IMR-90 (cell line): Measurements from ENCODE around the gene PGK1. TPM values are rescaled to one million over a fixed set of nuclear protein-coding genes. Genes with fewer than 3 reads are reported as not detected.

Experiments used
- ATAC-seq: fragments of 200-7000 bp; cut with Tn5 transposase; 2 replicates; pipeline ENCODE4 v1.9.1; 2020; ENCODE audit warnings: low read depth, mild to moderate bottlenecking, moderate library complexity
- BruUV-seq: library from RNA; stranded (reverse); fragments of 400-500 nt; replicated peaks from 2 replicates; lab custom pipeline; 2021; lab: Mats Ljungman, UMichigan
- CTCF ChIA-PET: fragments of 300-600 bp; formaldehyde crosslinking; extraction: SDS; loops from one replicate; lab custom pipeline; 2021; ENCODE audit warnings: antibody characterized with exemption; lab: Yijun Ruan, JAX
- POLR2A ChIA-PET: fragments of 300-600 bp; sonication (Branson Sonifier 250); formaldehyde crosslinking; loops from one replicate; lab custom pipeline; 2022; ENCODE audit warnings: antibody characterized with exemption; ENCODE audit not compliant: unreplicated experiment; lab: Charles Lee
- DNase-seq: peaks from one replicate; pipeline ENCODE4 v3.0.0; 2013
- H2AFZ ChIP-seq: replicated peaks from 2 replicates; pipeline ENCODE3; 2013; ENCODE audit warnings: low read length, mild to moderate bottlenecking; ENCODE audit not compliant: poor library complexity
- H2AK5ac ChIP-seq: 2 replicates; pipeline ENCODE4 v1.6.1; 2013; ENCODE audit warnings: low read depth, low read length, inconsistent platforms
- H2AK9ac ChIP-seq: replicated peaks from 2 replicates; pipeline ENCODE3; 2013; ENCODE audit warnings: mild to moderate bottlenecking, low read depth, low read length, moderate library complexity; ENCODE audit not compliant: poor library complexity
- H2BK120ac ChIP-seq: 2 replicates; pipeline ENCODE4 v1.6.1; 2013; ENCODE audit warnings: low read depth, low read length, inconsistent platforms
- H2BK15ac ChIP-seq: 3 replicates; pipeline ENCODE4 v1.6.1; 2013; ENCODE audit warnings: low read depth, low read length, inconsistent platforms
- H2BK20ac ChIP-seq: 2 replicates; pipeline ENCODE4 v1.6.1; 2013; ENCODE audit warnings: low read depth, mild to moderate bottlenecking, inconsistent platforms, low read length, moderate library complexity
- H2BK5ac ChIP-seq: 2 replicates; pipeline ENCODE4 v1.6.1; 2013; ENCODE audit warnings: mild to moderate bottlenecking, low read depth, low read length, inconsistent platforms; ENCODE audit not compliant: poor library complexity, severe bottlenecking
- H3K14ac ChIP-seq: replicated peaks from 2 replicates; pipeline ENCODE4 v1.6.1; 2013; ENCODE audit warnings: low read depth, low read length, inconsistent platforms
- H3K18ac ChIP-seq: 2 replicates; pipeline ENCODE4 v1.6.1; 2013; ENCODE audit warnings: low read depth, low read length, control low read depth
- H3K23ac ChIP-seq: 2 replicates; pipeline ENCODE4 v1.6.1; 2013; ENCODE audit warnings: low read depth, low read length, inconsistent platforms
- H3K27ac ChIP-seq: 2 replicates; pipeline ENCODE4 v1.5.1; 2013; ENCODE audit warnings: mild to moderate bottlenecking, control low read depth, low read length; ENCODE audit not compliant: insufficient read depth
- H3K27me3 ChIP-seq: 2 replicates; pipeline ENCODE4 v1.6.1; 2013; ENCODE audit warnings: low read length; ENCODE audit not compliant: control insufficient read depth, insufficient read depth
- H3K36me3 ChIP-seq: 2 replicates; pipeline ENCODE4 v1.6.1; 2013; ENCODE audit warnings: low read length, mixed read lengths; ENCODE audit not compliant: control insufficient read depth, insufficient read depth
- H3K4ac ChIP-seq: 2 replicates; pipeline ENCODE4 v1.6.1; 2013; ENCODE audit warnings: low read depth, low read length, inconsistent platforms
- H3K4me1 ChIP-seq: 2 replicates; pipeline ENCODE4 v1.6.1; 2013; ENCODE audit warnings: low read length, mixed read lengths; ENCODE audit not compliant: control insufficient read depth, insufficient read depth
- H3K4me2 ChIP-seq: 2 replicates; pipeline ENCODE4 v1.6.1; 2013; ENCODE audit warnings: low read depth, mild to moderate bottlenecking, control low read depth, low read length, moderate library complexity
- H3K4me3 ChIP-seq: 2 replicates; pipeline ENCODE4 v1.5.1; 2013; ENCODE audit warnings: low read depth, mild to moderate bottlenecking, control low read depth, low read length, moderate library complexity; ENCODE audit not compliant: insufficient read depth
- H3K56ac ChIP-seq: 2 replicates; pipeline ENCODE4 v1.6.1; 2013; ENCODE audit warnings: low read length, inconsistent platforms; ENCODE audit not compliant: insufficient read depth; ENCODE audit errors: extremely low read depth
- H3K79me1 ChIP-seq, 2 experiments: 2 replicates each; pipeline ENCODE4 v1.6.1; 2013; ENCODE audit warnings: low read length in 2 of 2, inconsistent platforms in 1 of 2, low read depth in 1 of 2
- H3K9ac ChIP-seq: 2 replicates; pipeline ENCODE4 v1.6.1; 2013; ENCODE audit warnings: low read depth, low read length, control low read depth
- H3K9me1 ChIP-seq: 2 replicates; pipeline ENCODE4 v1.6.1; 2013; ENCODE audit warnings: low read length, inconsistent platforms; ENCODE audit not compliant: insufficient read depth
- H3K9me3 ChIP-seq: 2 replicates; pipeline ENCODE4 v1.6.1; 2013; ENCODE audit warnings: low read length; ENCODE audit not compliant: control insufficient read depth, insufficient read depth
- H4K20me1 ChIP-seq: 2 replicates; pipeline ENCODE4 v1.6.1; 2013; ENCODE audit warnings: low read length, inconsistent platforms; ENCODE audit not compliant: insufficient read depth
- H4K5ac ChIP-seq: 2 replicates; pipeline ENCODE4 v1.6.1; 2013; ENCODE audit warnings: mild to moderate bottlenecking, low read depth, low read length, control low read depth
- H4K8ac ChIP-seq, 2 experiments: 2 replicates each; pipeline ENCODE4 v1.6.1; 2013; ENCODE audit warnings: low read depth in 2 of 2, low read length in 2 of 2, control low read depth in 1 of 2, inconsistent platforms in 1 of 2
- H4K91ac ChIP-seq: 2 replicates; pipeline ENCODE4 v1.6.1; 2013; ENCODE audit warnings: low read depth, low read length, inconsistent platforms; ENCODE audit not compliant: insufficient read depth
- BHLHE40 ChIP-seq: fragments of 150-350 bp; IDR thresholded peaks from 2 replicates; pipeline ENCODE4 v1.6.1; 2016; ENCODE audit warnings: mild to moderate bottlenecking, low read depth, low read length
- CTCF ChIP-seq: conservative IDR thresholded peaks from 2 replicates; pipeline ENCODE4 v1.5.1; 2012; ENCODE audit warnings: mild to moderate bottlenecking, low read depth, low read length, improper control_type of control experiment
- MAFK ChIP-seq: IDR thresholded peaks from 2 replicates; pipeline ENCODE4 v1.6.1; 2012; ENCODE audit warnings: low read depth, low read length, improper control_type of control experiment
- NFE2L2 ChIP-seq: fragments of 150-350 bp; IDR thresholded peaks from 2 replicates; pipeline ENCODE4 v1.6.1; 2016; ENCODE audit warnings: low read depth, mild to moderate bottlenecking, low read length
- POLR2A ChIP-seq: IDR thresholded peaks from 2 replicates; pipeline ENCODE4 v1.6.1; 2012; ENCODE audit warnings: mild to moderate bottlenecking, low read depth, low read length
- RAD21 ChIP-seq: IDR thresholded peaks from 2 replicates; pipeline ENCODE4 v1.6.1; 2012; ENCODE audit warnings: low read length, improper control_type of control experiment
- RCOR1 ChIP-seq: IDR thresholded peaks from 2 replicates; pipeline ENCODE4 v1.6.1; 2012; ENCODE audit warnings: mild to moderate bottlenecking, low read length, improper control_type of control experiment; ENCODE audit not compliant: insufficient replicate concordance
- SMC3 ChIP-seq: fragments of 150-350 bp; IDR thresholded peaks from 2 replicates; pipeline ENCODE4 v1.6.1; 2016; ENCODE audit warnings: low read depth, mild to moderate bottlenecking, antibody characterized with exemption, low read length, moderate library complexity
- dilution Hi-C: fragments of 300-500 bp; cut with HindIII; formaldehyde crosslinking; loops from one replicate; pipeline ENCODE4 v1.14.3; 2018; ENCODE audit warnings: low sequenced_read_pairs; ENCODE audit not compliant: unreplicated experiment
- in situ Hi-C: fragments of 300-500 bp; cut with MboI; formaldehyde crosslinking; loops from 3 replicates; pipeline ENCODE4 v1.14.3; 2019; ENCODE audit warnings: low sequenced_read_pairs, inconsistent platforms, mixed read lengths
- intact Hi-C: fragments of 100-400 bp; cut with micrococcal nuclease; formaldehyde crosslinking; loops from 2 replicates; pipeline ENCODE4 v1.10.0; 2022
- polyA plus RNA-seq, 3 experiments: library from polyadenylated mRNA; depleted of rRNA; stranded (reverse); fragments of >200 nt; gene quantifications; 2 replicates each; pipeline ENCODE4 v1.2.3, GENCODE V29; 2012; ENCODE audit warnings: low replicate concordance in 1 of 3
- total RNA-seq: library from RNA; depleted of rRNA; stranded (reverse); fragments of >200 nt; gene quantifications from 2 replicates; pipeline ENCODE4 v1.2.3, GENCODE V29; 2012
- TF ChIP-seq, protein P1 (sequence below): fragments of 150-350 bp; IDR thresholded peaks from 2 replicates; pipeline ENCODE4 v1.6.1; 2017; ENCODE audit warnings: mild to moderate bottlenecking, antibody characterized with exemption, low read length, low read depth
- TF ChIP-seq, protein P2 (sequence below): fragments of 150-350 bp; IDR thresholded peaks from 2 replicates; pipeline ENCODE4 v1.6.1; 2016; ENCODE audit warnings: low read depth, mild to moderate bottlenecking, low read length, moderate library complexity, borderline replicate concordance

PGK1 gene
- total and polyA plus RNA-seq, 2 of the 4 experiments (the other 2 are of a cell fraction): 498 to 744 TPM

DNA sequence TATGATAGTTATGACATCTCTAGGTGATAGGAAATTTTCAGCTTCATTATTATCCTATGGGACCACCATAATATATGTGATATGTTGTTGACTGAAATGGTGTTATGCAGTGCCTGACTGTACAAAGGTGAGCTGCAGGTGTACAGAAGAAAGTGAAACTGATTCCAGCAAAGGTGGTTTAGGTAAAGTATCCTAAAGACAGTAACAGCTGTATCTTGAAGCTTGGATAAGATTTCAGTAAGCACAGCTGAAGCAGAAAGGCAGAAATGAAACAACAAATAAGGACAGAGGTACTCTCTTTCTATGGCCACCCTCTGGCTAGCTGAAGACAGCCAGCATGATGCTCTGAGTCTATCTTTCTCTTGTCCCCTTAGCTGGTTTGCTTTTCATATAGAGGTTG, 30.0 kb upstream of the PGK1 start:
- H2BK5ac ChIP-seq: no peak overlapping the region
- H3K18ac ChIP-seq: no peak overlapping the region
- H3K79me1 ChIP-seq: no peaks in the 10 kb centered on the region
- ATAC-seq (no peak), DNase-seq (no peak)
- H3K4me2 ChIP-seq: no peak overlapping the region
- H2BK120ac ChIP-seq: no peak overlapping the region
- H2BK20ac ChIP-seq: no peak overlapping the region
- no peak overlapping the region for H4K91ac ChIP-seq
- H3K14ac ChIP-seq: no peak overlapping the region
- H2BK15ac ChIP-seq: no peak overlapping the region
- BruUV-seq: no TSS peak
- H3K23ac ChIP-seq: no peak overlapping the region
- peaks cover 2% of the 10 kb centered on the region for H3K9me3 ChIP-seq
- no peak overlapping the region for H2AFZ ChIP-seq
- no peaks in the 10 kb centered on the region for H3K9me1 ChIP-seq
- TF ChIP-seq RAD21 (no peak), BHLHE40 (no peak), POLR2A (no peak), RCOR1 (no peak), MAFK (no peak), CTCF (no peak), NFE2L2 (no peak), SMC3 (no peak)
- TF ChIP-seq, protein P1, sequence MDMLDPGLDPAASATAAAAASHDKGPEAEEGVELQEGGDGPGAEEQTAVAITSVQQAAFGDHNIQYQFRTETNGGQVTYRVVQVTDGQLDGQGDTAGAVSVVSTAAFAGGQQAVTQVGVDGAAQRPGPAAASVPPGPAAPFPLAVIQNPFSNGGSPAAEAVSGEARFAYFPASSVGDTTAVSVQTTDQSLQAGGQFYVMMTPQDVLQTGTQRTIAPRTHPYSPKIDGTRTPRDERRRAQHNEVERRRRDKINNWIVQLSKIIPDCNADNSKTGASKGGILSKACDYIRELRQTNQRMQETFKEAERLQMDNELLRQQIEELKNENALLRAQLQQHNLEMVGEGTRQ: no peak
- TF ChIP-seq, protein P2, sequence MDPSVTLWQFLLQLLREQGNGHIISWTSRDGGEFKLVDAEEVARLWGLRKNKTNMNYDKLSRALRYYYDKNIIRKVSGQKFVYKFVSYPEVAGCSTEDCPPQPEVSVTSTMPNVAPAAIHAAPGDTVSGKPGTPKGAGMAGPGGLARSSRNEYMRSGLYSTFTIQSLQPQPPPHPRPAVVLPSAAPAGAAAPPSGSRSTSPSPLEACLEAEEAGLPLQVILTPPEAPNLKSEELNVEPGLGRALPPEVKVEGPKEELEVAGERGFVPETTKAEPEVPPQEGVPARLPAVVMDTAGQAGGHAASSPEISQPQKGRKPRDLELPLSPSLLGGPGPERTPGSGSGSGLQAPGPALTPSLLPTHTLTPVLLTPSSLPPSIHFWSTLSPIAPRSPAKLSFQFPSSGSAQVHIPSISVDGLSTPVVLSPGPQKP: no peak
- H4K8ac ChIP-seq: no peak overlapping the region
- no peaks in the 10 kb centered on the region for H4K20me1 ChIP-seq
- intact Hi-C loops: no loop called here
- H3K9ac ChIP-seq: no peak overlapping the region
- in situ Hi-C loops: no loop called here
- H2AK5ac ChIP-seq: no peak overlapping the region
- H3K4me1 ChIP-seq: no peaks in the 10 kb centered on the region
- POLR2A ChIA-PET: no interaction called here
- dilution Hi-C loops: no loop called here
- H3K4ac ChIP-seq: no peak overlapping the region
- H3K27ac ChIP-seq: no peak overlapping the region
- H4K5ac ChIP-seq: no peak overlapping the region
- H3K27me3 ChIP-seq: no peaks in the 10 kb centered on the region
- no peak overlapping the region for H2AK9ac ChIP-seq
- no peak overlapping the region for H3K4me3 ChIP-seq
- no peak overlapping the region for H3K56ac ChIP-seq
- CTCF ChIA-PET: no interaction called here
- no peaks in the 10 kb centered on the region for H3K36me3 ChIP-seq
